MM.1S (cell line): ENCODE results near the gene NKX2-2.

Experiments
- CTCF ChIP-seq: fragments of 300-600 bp; sonication (generic); IDR thresholded peaks from 2 replicates; pipeline ENCODE4 v1.5.1; 2016; ENCODE audit warnings: antibody characterized with exemption, low read length, mixed read lengths
- EZH2phosphoT487 ChIP-seq: fragments of 300-600 bp; sonication (generic); IDR thresholded peaks from 2 replicates; pipeline ENCODE4 v1.6.1; 2018; ENCODE audit warnings: antibody characterized with exemption, low read length

- no peak for TF ChIP-seq CTCF
- no peak for TF ChIP-seq EZH2phosphoT487
Observed at GRCh38 chr20:21554985-21555384, 41.1 kb upstream of the NKX2-2 start.
